ENCODE results near the gene MIPOL1. TPM values are rescaled to one million over a fixed set of nuclear protein-coding genes. Genes with fewer than 3 reads are reported as not detected.
A peak's percentile ranks its signal among the peaks of the same experiment; 100 is the strongest.

MIPOL1 gene
- total and polyA plus RNA-seq, 2 of the 13 experiments (the other 11 are each of a cell fraction or from before 2014, with no cell fraction given), result 8.6 to 34.2 TPM

DNA sequence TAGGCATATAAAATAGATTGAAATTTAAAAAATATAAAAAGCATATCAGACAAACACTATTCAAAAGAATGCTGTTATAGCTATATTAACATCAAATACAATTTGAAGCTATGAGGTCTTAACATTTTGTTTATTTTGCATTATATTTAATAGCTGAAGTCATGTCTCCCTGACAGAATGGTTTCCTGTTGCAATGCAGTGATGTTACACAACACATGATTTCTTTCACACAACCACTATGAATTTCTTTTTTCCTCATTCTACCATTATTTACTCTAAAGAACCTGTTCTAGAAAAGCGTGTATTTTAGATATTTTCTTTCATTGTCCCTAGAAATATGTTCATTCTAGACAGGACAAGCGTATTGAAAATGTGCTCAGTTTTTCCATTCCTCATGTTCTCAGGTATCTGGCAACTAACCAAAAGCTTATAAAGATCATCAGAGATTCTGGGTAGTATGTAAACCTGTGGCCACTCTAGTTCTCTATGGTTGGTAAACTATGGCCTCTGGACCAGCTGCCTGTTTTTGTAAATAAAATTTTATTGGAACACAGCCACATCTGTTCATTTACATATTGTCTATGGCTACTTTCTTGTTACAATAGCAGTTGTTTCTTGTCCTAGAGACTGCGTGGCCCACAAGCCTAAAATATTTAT lies 213.5 kb downstream of the MIPOL1 start (continued):
- TF ChIP-seq, protein P1, sequence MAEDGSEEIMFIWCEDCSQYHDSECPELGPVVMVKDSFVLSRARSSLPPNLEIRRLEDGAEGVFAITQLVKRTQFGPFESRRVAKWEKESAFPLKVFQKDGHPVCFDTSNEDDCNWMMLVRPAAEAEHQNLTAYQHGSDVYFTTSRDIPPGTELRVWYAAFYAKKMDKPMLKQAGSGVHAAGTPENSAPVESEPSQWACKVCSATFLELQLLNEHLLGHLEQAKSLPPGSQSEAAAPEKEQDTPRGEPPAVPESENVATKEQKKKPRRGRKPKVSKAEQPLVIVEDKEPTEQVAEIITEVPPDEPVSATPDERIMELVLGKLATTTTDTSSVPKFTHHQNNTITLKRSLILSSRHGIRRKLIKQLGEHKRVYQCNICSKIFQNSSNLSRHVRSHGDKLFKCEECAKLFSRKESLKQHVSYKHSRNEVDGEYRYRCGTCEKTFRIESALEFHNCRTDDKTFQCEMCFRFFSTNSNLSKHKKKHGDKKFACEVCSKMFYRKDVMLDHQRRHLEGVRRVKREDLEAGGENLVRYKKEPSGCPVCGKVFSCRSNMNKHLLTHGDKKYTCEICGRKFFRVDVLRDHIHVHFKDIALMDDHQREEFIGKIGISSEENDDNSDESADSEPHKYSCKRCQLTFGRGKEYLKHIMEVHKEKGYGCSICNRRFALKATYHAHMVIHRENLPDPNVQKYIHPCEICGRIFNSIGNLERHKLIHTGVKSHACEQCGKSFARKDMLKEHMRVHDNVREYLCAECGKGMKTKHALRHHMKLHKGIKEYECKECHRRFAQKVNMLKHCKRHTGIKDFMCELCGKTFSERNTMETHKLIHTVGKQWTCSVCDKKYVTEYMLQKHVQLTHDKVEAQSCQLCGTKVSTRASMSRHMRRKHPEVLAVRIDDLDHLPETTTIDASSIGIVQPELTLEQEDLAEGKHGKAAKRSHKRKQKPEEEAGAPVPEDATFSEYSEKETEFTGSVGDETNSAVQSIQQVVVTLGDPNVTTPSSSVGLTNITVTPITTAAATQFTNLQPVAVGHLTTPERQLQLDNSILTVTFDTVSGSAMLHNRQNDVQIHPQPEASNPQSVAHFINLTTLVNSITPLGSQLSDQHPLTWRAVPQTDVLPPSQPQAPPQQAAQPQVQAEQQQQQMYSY (CRISPR knock-in tag; IDR thresholded peaks at IDR 0.05), result no peak
- TF ChIP-seq PHB2 (IDR thresholded peaks at IDR 0.05; ENCODE audit: partially characterized antibody), result no peak
- TF ChIP-seq MLLT10 (CRISPR knock-in tag; IDR thresholded peaks at IDR 0.05), result no peak
- TF ChIP-seq CCAR2 (optimal IDR thresholded peaks at IDR 0.05; ENCODE audit: low read depth, low read length), result no peak
- TF ChIP-seq NFRKB (IDR thresholded peaks at IDR 0.05), result no peak
- TF ChIP-seq, protein P2, sequence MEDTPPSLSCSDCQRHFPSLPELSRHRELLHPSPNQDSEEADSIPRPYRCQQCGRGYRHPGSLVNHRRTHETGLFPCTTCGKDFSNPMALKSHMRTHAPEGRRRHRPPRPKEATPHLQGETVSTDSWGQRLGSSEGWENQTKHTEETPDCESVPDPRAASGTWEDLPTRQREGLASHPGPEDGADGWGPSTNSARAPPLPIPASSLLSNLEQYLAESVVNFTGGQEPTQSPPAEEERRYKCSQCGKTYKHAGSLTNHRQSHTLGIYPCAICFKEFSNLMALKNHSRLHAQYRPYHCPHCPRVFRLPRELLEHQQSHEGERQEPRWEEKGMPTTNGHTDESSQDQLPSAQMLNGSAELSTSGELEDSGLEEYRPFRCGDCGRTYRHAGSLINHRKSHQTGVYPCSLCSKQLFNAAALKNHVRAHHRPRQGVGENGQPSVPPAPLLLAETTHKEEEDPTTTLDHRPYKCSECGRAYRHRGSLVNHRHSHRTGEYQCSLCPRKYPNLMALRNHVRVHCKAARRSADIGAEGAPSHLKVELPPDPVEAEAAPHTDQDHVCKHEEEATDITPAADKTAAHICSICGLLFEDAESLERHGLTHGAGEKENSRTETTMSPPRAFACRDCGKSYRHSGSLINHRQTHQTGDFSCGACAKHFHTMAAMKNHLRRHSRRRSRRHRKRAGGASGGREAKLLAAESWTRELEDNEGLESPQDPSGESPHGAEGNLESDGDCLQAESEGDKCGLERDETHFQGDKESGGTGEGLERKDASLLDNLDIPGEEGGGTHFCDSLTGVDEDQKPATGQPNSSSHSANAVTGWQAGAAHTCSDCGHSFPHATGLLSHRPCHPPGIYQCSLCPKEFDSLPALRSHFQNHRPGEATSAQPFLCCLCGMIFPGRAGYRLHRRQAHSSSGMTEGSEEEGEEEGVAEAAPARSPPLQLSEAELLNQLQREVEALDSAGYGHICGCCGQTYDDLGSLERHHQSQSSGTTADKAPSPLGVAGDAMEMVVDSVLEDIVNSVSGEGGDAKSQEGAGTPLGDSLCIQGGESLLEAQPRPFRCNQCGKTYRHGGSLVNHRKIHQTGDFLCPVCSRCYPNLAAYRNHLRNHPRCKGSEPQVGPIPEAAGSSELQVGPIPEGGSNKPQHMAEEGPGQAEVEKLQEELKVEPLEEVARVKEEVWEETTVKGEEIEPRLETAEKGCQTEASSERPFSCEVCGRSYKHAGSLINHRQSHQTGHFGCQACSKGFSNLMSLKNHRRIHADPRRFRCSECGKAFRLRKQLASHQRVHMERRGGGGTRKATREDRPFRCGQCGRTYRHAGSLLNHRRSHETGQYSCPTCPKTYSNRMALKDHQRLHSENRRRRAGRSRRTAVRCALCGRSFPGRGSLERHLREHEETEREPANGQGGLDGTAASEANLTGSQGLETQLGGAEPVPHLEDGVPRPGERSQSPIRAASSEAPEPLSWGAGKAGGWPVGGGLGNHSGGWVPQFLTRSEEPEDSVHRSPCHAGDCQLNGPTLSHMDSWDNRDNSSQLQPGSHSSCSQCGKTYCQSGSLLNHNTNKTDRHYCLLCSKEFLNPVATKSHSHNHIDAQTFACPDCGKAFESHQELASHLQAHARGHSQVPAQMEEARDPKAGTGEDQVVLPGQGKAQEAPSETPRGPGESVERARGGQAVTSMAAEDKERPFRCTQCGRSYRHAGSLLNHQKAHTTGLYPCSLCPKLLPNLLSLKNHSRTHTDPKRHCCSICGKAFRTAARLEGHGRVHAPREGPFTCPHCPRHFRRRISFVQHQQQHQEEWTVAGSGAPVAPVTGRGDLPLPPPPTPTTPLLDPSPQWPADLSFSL (CRISPR knock-in tag; IDR thresholded peaks at IDR 0.05), result no peak
- no peak for TF ChIP-seq ZNF263 (CRISPR knock-in tag; IDR thresholded peaks at IDR 0.05)
- no peak for TF ChIP-seq HHEX (CRISPR knock-in tag; IDR thresholded peaks at IDR 0.05)
- no peak for TF ChIP-seq ZNF614 (CRISPR knock-in tag; IDR thresholded peaks at IDR 0.05; ENCODE audit: borderline replicate concordance)
- 0 out of 2 replicates have a peak, but pooled peaks have one; percentile 12 for TF ChIP-seq ZNF549 (CRISPR knock-in tag; IDR thresholded peaks at IDR 0.05)
